Measurements from ENCODE around the gene PLAAT2.
"Not testable (repeated sequence)": the region's sequence is repeated elsewhere in the genome, so short reads cannot be mapped to it uniquely, and the experiment has no call there.

Gene PLAAT2

GRCh38 chr11:63563201-63564055 lies at the start of gene PLAAT2:
TSS of gene PLAAT2 (minus strand) at chr11:63563379. CDS start at chr11:63563324, 55 bp downstream.
- H3K4me3 ChIP-seq (ENCODE audit: low read depth in 1 of 2, low read length in 2 of 2), result no peak within 1 kb of the TSS
- peak within 1 kb of the TSS; percentile 21 for H3K27ac ChIP-seq (ENCODE audit: low read length)
- no peaks in the 10 kb centered on the region for H3K36me3 ChIP-seq (ENCODE audit: control insufficient read depth in 1 of 2, insufficient read depth in 2 of 2, low read length in 2 of 2)
- no peaks in the 10 kb centered on the region for H3K27me3 ChIP-seq (ENCODE audit: low read depth, low read length)
- H3K9me3 ChIP-seq (ENCODE audit: control insufficient read depth in 1 of 2, low read length in 2 of 2), result no peaks in the 10 kb centered on the region
- peaks cover 2 to 4% of the 10 kb centered on the region in 2 donors for H3K4me1 ChIP-seq (ENCODE audit: control insufficient read depth in 1 of 2, insufficient read depth in 2 of 2, low read length in 2 of 2)

GRCh38 chr11:63612181-63612580 lies 49.0 kb upstream of the PLAAT2 start:
- no peaks in the 10 kb centered on the region for H3K27me3 ChIP-seq (ENCODE audit: low read depth, low read length)
- H3K36me3 ChIP-seq (ENCODE audit: control insufficient read depth in 1 of 2, insufficient read depth in 2 of 2, low read length in 2 of 2), result peaks cover 0 to 6% of the 10 kb centered on the region in 2 donors
- H3K9me3 ChIP-seq (ENCODE audit: control insufficient read depth in 1 of 2, low read length in 2 of 2), result no peaks in the 10 kb centered on the region
- peaks cover 9 to 30% of the 10 kb centered on the region in 2 donors for H3K4me1 ChIP-seq (ENCODE audit: control insufficient read depth in 1 of 2, insufficient read depth in 2 of 2, low read length in 2 of 2)
- no peak overlapping the region for H3K4me3 ChIP-seq (ENCODE audit: low read depth in 1 of 2, low read length in 2 of 2)
- no peak overlapping the region for H3K27ac ChIP-seq (ENCODE audit: low read length)

GRCh38 chr11:63611395-63611747 lies 48.2 kb upstream of the PLAAT2 start:
- H3K9me3 ChIP-seq (ENCODE audit: control insufficient read depth in 1 of 2, low read length in 2 of 2), result no peaks in the 10 kb centered on the region
- H3K36me3 ChIP-seq (ENCODE audit: control insufficient read depth in 1 of 2, insufficient read depth in 2 of 2, low read length in 2 of 2), result peaks cover 0 to 6% of the 10 kb centered on the region in 2 donors
- no peak overlapping the region for H3K4me3 ChIP-seq (ENCODE audit: low read depth in 1 of 2, low read length in 2 of 2)
- H3K27ac ChIP-seq (ENCODE audit: low read length), result no peak overlapping the region
- H3K4me1 ChIP-seq (ENCODE audit: control insufficient read depth in 1 of 2, insufficient read depth in 2 of 2, low read length in 2 of 2), result peaks cover 9 to 30% of the 10 kb centered on the region in 2 donors
- H3K27me3 ChIP-seq (ENCODE audit: low read depth, low read length), result no peaks in the 10 kb centered on the region

- no peak overlapping the region for H3K4me3 ChIP-seq (ENCODE audit: low read depth in 1 of 2, low read length in 2 of 2)
- peaks cover 9 to 30% of the 10 kb centered on the region in 2 donors for H3K4me1 ChIP-seq (ENCODE audit: control insufficient read depth in 1 of 2, insufficient read depth in 2 of 2, low read length in 2 of 2)
- no peaks in the 10 kb centered on the region for H3K9me3 ChIP-seq (ENCODE audit: control insufficient read depth in 1 of 2, low read length in 2 of 2)
- peak overlapping the region; percentile 3 for H3K27ac ChIP-seq (ENCODE audit: low read length)
- H3K27me3 ChIP-seq (ENCODE audit: low read depth, low read length), result no peaks in the 10 kb centered on the region
- peaks cover 0 to 8% of the 10 kb centered on the region in 2 donors for H3K36me3 ChIP-seq (ENCODE audit: control insufficient read depth in 1 of 2, insufficient read depth in 2 of 2, low read length in 2 of 2)
Observed at GRCh38 chr11:63610604-63611394, 47.6 kb upstream of the PLAAT2 start.

GRCh38 chr11:63609971-63610580 lies 46.9 kb upstream of the PLAAT2 start:
- H3K4me3 ChIP-seq (ENCODE audit: low read depth in 1 of 2, low read length in 2 of 2), result no peak overlapping the region
- no peaks in the 10 kb centered on the region for H3K9me3 ChIP-seq (ENCODE audit: control insufficient read depth in 1 of 2, low read length in 2 of 2)
- H3K4me1 ChIP-seq (ENCODE audit: control insufficient read depth in 1 of 2, insufficient read depth in 2 of 2, low read length in 2 of 2), result peaks cover 9 to 30% of the 10 kb centered on the region in 2 donors
- H3K27ac ChIP-seq (ENCODE audit: low read length), result peak overlapping the region; percentile 3
- no peaks in the 10 kb centered on the region for H3K27me3 ChIP-seq (ENCODE audit: low read depth, low read length)
- peaks cover 0 to 10% of the 10 kb centered on the region in 2 donors for H3K36me3 ChIP-seq (ENCODE audit: control insufficient read depth in 1 of 2, insufficient read depth in 2 of 2, low read length in 2 of 2)

GRCh38 chr11:63609536-63609935 lies 46.4 kb upstream of the PLAAT2 start:
- no peaks in the 10 kb centered on the region for H3K27me3 ChIP-seq (ENCODE audit: low read depth, low read length)
- no peak overlapping the region for H3K4me3 ChIP-seq (ENCODE audit: low read depth in 1 of 2, low read length in 2 of 2)
- H3K9me3 ChIP-seq (ENCODE audit: control insufficient read depth in 1 of 2, low read length in 2 of 2), result no peaks in the 10 kb centered on the region
- peaks cover 9 to 30% of the 10 kb centered on the region in 2 donors for H3K4me1 ChIP-seq (ENCODE audit: control insufficient read depth in 1 of 2, insufficient read depth in 2 of 2, low read length in 2 of 2)
- peak overlapping the region; percentile 3 for H3K27ac ChIP-seq (ENCODE audit: low read length)
- H3K36me3 ChIP-seq (ENCODE audit: control insufficient read depth in 1 of 2, insufficient read depth in 2 of 2, low read length in 2 of 2), result peaks cover 0 to 10% of the 10 kb centered on the region in 2 donors

- H3K36me3 ChIP-seq (ENCODE audit: control insufficient read depth in 1 of 2, insufficient read depth in 2 of 2, low read length in 2 of 2), result peaks cover 0 to 10% of the 10 kb centered on the region in 2 donors
- H3K4me1 ChIP-seq (ENCODE audit: control insufficient read depth in 1 of 2, insufficient read depth in 2 of 2, low read length in 2 of 2), result peaks cover 9 to 25% of the 10 kb centered on the region in 2 donors
- no peaks in the 10 kb centered on the region for H3K27me3 ChIP-seq (ENCODE audit: low read depth, low read length)
- no peak overlapping the region for H3K4me3 ChIP-seq (ENCODE audit: low read depth in 1 of 2, low read length in 2 of 2)
- H3K9me3 ChIP-seq (ENCODE audit: control insufficient read depth in 1 of 2, low read length in 2 of 2), result no peaks in the 10 kb centered on the region
- H3K27ac ChIP-seq (ENCODE audit: low read length), result peak overlapping the region; percentile 3
Observed at GRCh38 chr11:63608353-63609345, 45.5 kb upstream of the PLAAT2 start.

GRCh38 chr11:63603180-63603518 lies 40.0 kb upstream of the PLAAT2 start:
- H3K4me1 ChIP-seq (ENCODE audit: control insufficient read depth in 1 of 2, insufficient read depth in 2 of 2, low read length in 2 of 2), result peaks cover 0 to 9% of the 10 kb centered on the region in 2 donors
- H3K27ac ChIP-seq (ENCODE audit: low read length), result no peak overlapping the region
- peaks cover 0 to 6% of the 10 kb centered on the region in 2 donors for H3K36me3 ChIP-seq (ENCODE audit: control insufficient read depth in 1 of 2, insufficient read depth in 2 of 2, low read length in 2 of 2)
- H3K4me3 ChIP-seq (ENCODE audit: low read depth in 1 of 2, low read length in 2 of 2), result no peak overlapping the region
- no peaks in the 10 kb centered on the region for H3K9me3 ChIP-seq (ENCODE audit: control insufficient read depth in 1 of 2, low read length in 2 of 2)
- no peaks in the 10 kb centered on the region for H3K27me3 ChIP-seq (ENCODE audit: low read depth, low read length)

- not testable (repeated sequence) for H3K9me3 ChIP-seq (ENCODE audit: control insufficient read depth in 1 of 2, low read length in 2 of 2); H3K27me3 ChIP-seq (ENCODE audit: low read depth, low read length); H3K27ac ChIP-seq (ENCODE audit: low read length); H3K4me1 ChIP-seq (ENCODE audit: control insufficient read depth in 1 of 2, insufficient read depth in 2 of 2, low read length in 2 of 2); H3K4me3 ChIP-seq (ENCODE audit: low read depth in 1 of 2, low read length in 2 of 2)
- H3K36me3 ChIP-seq (ENCODE audit: control insufficient read depth in 1 of 2, insufficient read depth in 2 of 2, low read length in 2 of 2), result peaks cover 0 to 12% of the 10 kb centered on the region in 2 donors
Observed at GRCh38 chr11:63602290-63603179, 39.4 kb upstream of the PLAAT2 start.
